Aorta (tissue), 5 donors: ENCODE measurements around the gene FXYD1. TPM values are rescaled to one million over a fixed set of nuclear protein-coding genes. Genes with fewer than 3 reads are reported as not detected.

Experiments
- ATAC-seq: fragments of 200-7000 bp; cut with Tn5 transposase; one replicate; pipeline ENCODE4 v1.9.1; 2022; ENCODE audit warnings: moderate library complexity; ENCODE audit not compliant: low FRiP score
- DNase-seq, 2 donors: peaks; one replicate each; pipeline ENCODE4 v3.0.0-alpha.2; 2020
- H3K27ac ChIP-seq, 2 donors: one replicate each; pipeline ENCODE4 v1.5.1; 2013; ENCODE audit warnings: low read length in 2 of 2, mild to moderate bottlenecking in 2 of 2, moderate library complexity in 2 of 2, control low read depth in 1 of 2, inconsistent platforms in 1 of 2, low read depth in 1 of 2
- H3K27me3 ChIP-seq, 2 donors: one replicate each; pipeline ENCODE4 v1.6.1; 2013; ENCODE audit warnings: control low read depth in 1 of 2, low read length in 1 of 2, mild to moderate bottlenecking in 1 of 2, moderate library complexity in 1 of 2; ENCODE audit not compliant: insufficient read depth in 2 of 2, control insufficient read depth in 1 of 2
- H3K36me3 ChIP-seq, 2 donors: one replicate each; pipeline ENCODE4 v1.6.1; 2013; ENCODE audit warnings: control low read depth in 1 of 2, low read length in 1 of 2, mild to moderate bottlenecking in 1 of 2; ENCODE audit not compliant: insufficient read depth in 2 of 2, control insufficient read depth in 1 of 2
- H3K4me1 ChIP-seq, 2 donors: one replicate each; pipeline ENCODE4 v1.6.1; 2013; ENCODE audit warnings: low read length in 2 of 2, control low read depth in 1 of 2, mild to moderate bottlenecking in 1 of 2, moderate library complexity in 1 of 2; ENCODE audit not compliant: insufficient read depth in 2 of 2, control insufficient read depth in 1 of 2
- H3K4me3 ChIP-seq, 2 donors: one replicate each; pipeline ENCODE4 v1.5.1; 2013; ENCODE audit warnings: low read length in 2 of 2, control low read depth in 1 of 2, mild to moderate bottlenecking in 1 of 2
- H3K9me3 ChIP-seq: one replicate; pipeline ENCODE4 v1.6.1; 2013; ENCODE audit warnings: mild to moderate bottlenecking, low read length; ENCODE audit not compliant: control insufficient read depth
- WGBS, 2 donors: extraction: QIAGEN DNeasy Blood & Tissue Kit; methylation state at CpG; one replicate each; pipeline ENCODE4 v1.1.7; 2013; 5-methylcytosine and 5-hydroxymethylcytosine counted together
- intact Hi-C, 2 donors: fragments of 100-400 bp; cut with DNase I; formaldehyde crosslinking; loops; one replicate each; pipeline versions ENCODE4 v1.14.2 to v1.15.0; 2022
- polyA plus RNA-seq, 2 donors: library from polyadenylated mRNA; stranded (reverse); fragments of 200-250 nt; gene quantifications; one replicate each; pipeline ENCODE4 v1.2.3, GENCODE V29; 2013
- total RNA-seq, 2 donors: library from RNA; stranded (reverse); fragmentation: NEBNext Ultra II Directional; extraction: Animal tissue kit (Norgen Biotek cat#: 25700); gene quantifications; one replicate each; pipeline ENCODE4 v1.2.1, GENCODE V29; 2021
- donor health status: healthy with polysubstance abuse.
- donor health status: Bipolar disorder and iron deficiency.
- donor health status: DM: no; HTN: no; CAD: no.
- donor health status: DM: no; HTN: no; CAD: no.
- donor health status: DM: yes; HTN: yes; CAD: no.

FXYD1 gene
- total and polyA plus RNA-seq, 4 donors = 150 to 288 (median 190) TPM

DNA sequence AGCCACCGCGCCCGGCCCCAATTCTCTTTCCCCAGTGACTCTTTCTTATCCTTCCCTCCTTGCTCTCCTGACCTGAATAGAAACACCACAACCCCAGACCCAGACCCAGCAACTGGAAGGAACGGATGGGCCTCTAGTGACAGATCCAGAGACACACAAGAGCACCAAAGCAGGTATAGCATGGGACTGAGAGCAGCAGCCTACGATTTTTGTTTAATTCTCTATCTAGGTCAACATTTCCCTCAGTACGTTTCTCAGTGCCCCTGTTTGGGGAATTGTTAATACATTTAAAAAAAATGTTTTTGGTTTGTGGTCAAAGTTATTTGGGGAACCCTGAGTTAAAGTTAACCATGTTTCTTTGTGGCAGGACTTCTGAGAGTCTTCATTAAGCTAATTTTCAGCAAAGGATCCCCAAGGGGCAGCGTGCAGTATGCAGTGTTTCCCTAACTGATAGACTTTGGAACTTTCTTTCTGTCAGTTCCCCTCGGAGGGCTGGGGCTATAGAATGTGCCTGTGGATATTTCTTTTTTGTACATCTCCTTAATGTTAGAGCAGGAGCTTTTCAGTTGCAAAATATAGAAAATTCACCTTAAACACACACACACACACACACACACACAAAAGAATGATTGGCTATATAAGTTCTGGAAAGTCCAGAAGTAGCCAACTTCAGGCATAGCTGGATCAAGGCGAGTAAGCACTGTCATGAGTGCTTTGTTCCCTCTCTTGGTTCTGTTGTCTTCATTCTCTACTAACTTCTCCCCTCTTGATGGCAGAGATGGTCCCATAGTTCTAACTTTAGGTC, 22.2 kb downstream of the FXYD1 start:
- no peak overlapping the region for H3K4me3 ChIP-seq
- DNase-seq (no peak), ATAC-seq (no peak)
- H3K36me3 ChIP-seq = peaks cover 3 to 10% of the 10 kb centered on the region in 2 donors
- no peaks in the 10 kb centered on the region for H3K27me3 ChIP-seq
- H3K9me3 ChIP-seq = peaks cover 10% of the 10 kb centered on the region
- intact Hi-C loops = no loop called here
- WGBS, 2 donors = 86 to 87% methylated on average over 9 of the region's 9 CpGs
- no peaks in the 10 kb centered on the region for H3K4me1 ChIP-seq
- no peak overlapping the region for H3K27ac ChIP-seq

DNA sequence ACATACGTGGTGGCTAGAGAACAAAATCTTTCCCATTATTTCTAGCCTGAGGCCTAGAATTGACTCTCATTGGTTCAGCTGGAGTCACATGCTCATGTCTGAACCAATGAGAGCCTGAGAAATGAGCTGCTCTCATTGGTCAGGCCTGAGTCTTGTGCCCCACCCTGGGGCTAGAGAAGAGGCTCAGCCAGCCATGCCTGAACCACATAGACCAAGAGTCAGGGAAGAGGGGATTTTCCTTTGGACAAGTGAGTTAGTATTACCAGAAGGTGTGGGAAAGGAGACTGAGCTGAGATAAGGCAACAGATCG, 22.8 kb downstream of the FXYD1 start:
- Histone ChIP-seq H3K27ac (no peak overlapping the region), H3K4me1 (no peaks in the 10 kb centered on the region), H3K36me3 (peaks cover 3 to 16% of the 10 kb centered on the region in 2 donors), H3K4me3 (no peak overlapping the region), H3K9me3 (peaks cover 14% of the 10 kb centered on the region), H3K27me3 (no peaks in the 10 kb centered on the region)
- ATAC-seq = no peak
- intact Hi-C loops = no loop called here
- 91 to 94% methylated on average over 2 of the region's 2 CpGs for WGBS, 2 donors
- no peak for DNase-seq

DNA sequence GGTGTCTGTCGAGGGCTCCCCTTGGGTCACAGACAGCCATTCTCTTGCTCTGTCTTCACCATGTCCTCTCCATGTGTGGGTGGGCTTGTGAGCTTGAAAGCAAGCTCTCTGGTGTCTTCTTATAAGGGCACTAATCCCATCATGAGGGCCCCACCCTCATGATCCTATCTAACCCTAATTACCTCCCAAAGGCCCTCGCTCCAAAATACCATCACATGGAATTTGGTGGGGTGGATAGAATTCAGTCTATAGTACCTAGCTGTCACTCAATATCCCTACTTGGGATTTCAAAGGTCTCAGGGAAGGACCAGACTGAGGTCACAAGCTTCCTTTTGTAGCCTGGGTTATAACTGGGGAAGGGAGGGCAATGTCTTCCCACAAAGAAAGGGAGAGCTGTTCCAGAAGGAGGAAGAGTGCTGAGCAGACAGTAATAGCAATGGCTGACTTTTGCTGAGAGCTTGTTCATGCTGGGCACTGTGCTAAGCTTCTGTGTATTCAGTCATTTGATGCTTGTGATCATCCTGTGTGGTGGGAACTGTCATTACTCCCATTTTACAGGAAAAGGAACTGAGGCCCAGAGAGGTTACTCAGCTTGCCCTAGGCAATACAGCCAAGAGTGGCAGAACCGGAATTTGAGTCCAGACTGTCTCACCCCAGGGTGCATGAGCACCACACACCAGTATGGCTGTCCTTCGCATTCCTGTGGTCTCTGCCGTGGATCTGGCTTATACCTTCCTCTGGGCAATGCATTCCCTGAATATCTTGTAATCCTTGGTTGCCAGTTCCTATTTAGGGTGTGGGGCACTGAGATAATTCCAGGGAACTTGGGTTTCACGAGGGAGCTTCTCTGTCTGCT, 24.1 kb downstream of the FXYD1 start:
- Histone ChIP-seq H3K4me3 (no peak overlapping the region), H3K9me3 (peaks cover 18% of the 10 kb centered on the region), H3K4me1 (no peaks in the 10 kb centered on the region), H3K36me3 (peaks cover 3 to 21% of the 10 kb centered on the region in 2 donors), H3K27me3 (no peaks in the 10 kb centered on the region), H3K27ac (no peak overlapping the region)
- intact Hi-C loops = no loop called here
- no peak for DNase-seq
- no peak for ATAC-seq
- 83 to 89% methylated on average over 6 of the region's 6 CpGs for WGBS, 2 donors

DNA sequence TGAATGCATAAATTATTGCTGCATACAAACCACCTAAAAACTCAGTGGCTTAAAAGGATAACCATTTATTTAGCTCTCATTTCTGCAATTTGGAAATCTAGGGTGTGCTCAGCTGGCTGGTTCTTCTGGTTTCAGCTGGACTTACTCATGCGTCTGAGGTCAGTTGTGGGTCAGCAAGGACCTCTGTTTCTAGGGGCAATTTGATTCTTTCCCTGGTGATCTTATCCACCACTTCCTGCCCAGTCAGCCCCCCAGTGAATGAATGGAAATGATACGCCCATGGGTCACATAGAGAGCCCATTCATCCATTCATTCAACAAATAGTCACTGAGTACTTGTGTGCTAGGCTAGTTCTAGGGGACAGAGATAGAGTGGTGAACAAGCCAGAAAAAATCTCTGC, 25.8 kb downstream of the FXYD1 start:
- Histone ChIP-seq H3K27me3 (no peaks in the 10 kb centered on the region), H3K9me3 (peaks cover 18% of the 10 kb centered on the region), H3K27ac (no peak overlapping the region), H3K36me3 (peaks cover 3 to 20% of the 10 kb centered on the region in 2 donors), H3K4me3 (no peak overlapping the region), H3K4me1 (no peaks in the 10 kb centered on the region)
- DNase-seq (no peak), ATAC-seq (no peak)
- 50 to 93% methylated on average over 2 of the region's 2 CpGs for WGBS, 2 donors
- intact Hi-C loops = no loop called here

DNA sequence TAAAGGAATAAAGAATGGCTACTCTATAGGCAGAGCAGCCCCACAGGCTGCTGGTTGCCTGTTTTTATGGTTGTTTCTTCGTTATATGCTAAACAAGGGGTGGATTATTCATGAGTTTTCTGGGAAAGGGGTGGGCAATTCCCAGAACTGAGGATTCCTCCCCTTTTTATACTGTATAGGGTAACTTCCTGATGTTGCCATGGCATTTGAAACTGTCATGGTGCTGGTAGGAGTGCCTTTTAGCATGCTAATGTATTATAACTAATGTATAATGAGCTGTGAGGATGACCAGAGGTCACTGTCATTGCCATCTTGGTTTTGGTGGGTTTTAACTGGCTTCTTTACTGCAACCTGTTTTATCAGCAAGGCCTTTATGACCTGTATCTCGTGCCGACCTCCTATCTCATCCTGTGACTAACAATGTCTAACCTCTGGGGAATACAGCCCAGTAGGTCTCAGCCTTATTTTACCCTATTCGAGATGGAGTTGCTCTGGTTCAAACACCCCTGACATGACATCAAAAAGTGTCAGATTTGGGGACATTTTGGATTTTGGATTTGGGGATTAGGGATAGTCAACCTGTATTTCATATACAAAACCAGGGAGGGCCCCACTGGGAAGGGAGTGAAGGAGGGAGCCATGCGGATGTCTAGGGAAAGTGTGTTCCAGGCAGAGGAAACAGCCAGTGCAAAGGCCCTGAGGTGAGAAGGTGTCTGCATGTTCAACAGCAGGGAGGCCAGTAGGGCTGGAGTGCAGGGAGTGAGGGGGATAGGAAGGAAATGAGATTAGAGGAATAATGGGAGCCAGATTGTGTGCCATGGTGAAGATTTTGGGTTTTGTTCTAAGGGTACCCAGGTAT, 26.8 kb downstream of the FXYD1 start:
- Histone ChIP-seq H3K4me1 (no peaks in the 10 kb centered on the region), H3K4me3 (no peak overlapping the region), H3K9me3 (peaks cover 18% of the 10 kb centered on the region), H3K27ac (no peak overlapping the region), H3K36me3 (peaks cover 3 to 20% of the 10 kb centered on the region in 2 donors), H3K27me3 (no peaks in the 10 kb centered on the region)
- DNase-seq (no peak), ATAC-seq (no peak)
- intact Hi-C loops = no loop called here
- 64 to 69% methylated on average over 5 of the region's 5 CpGs for WGBS, 2 donors

DNA sequence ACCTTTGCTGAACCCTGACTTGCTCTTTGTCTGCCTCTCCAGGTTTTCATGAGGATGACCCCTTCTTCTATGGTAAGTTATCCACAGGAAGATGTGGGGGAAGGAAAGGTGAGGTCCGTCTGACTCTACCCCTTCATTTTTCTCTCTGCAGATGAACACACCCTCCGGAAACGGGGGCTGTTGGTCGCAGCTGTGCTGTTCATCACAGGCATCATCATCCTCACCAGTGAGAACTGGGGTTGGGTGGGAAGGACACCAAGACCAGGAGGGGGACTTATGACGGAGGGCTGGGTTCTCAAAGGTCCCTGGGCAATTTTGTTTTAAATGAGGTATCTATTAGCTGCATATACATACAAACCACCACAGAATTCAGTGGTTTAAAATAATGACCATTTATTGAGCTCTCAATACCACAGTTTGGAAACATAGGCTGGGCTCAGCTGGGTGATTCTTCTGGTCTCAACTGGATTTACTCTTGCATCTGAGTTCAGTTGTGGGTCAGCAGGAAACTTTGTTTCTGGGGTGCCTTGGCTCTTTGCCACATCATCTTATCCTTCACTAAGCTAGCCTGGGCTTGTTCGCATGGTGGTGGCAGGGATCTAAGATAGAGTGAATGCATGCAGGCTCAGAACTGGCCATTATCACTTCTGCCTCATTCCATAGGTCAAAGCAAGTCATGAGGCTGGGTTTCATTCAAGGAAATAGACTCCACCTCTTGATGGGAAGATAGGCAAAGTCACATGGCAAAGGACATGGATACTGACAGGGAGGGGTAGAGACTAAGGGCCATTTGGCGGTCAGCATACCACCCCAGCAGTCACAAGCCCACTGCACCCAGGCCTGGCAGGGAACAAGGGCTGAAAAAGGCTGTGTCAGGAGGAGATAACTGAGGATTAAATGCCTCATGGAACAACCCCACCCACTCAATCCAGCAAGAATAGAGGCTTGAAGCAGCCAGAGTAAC, 27.8 kb downstream of the FXYD1 start:
- H3K36me3 ChIP-seq = peaks cover 3 to 19% of the 10 kb centered on the region in 2 donors
- WGBS, 2 donors = 90 to 96% methylated on average over 7 of the region's 7 CpGs
- no peaks in the 10 kb centered on the region for H3K4me1 ChIP-seq
- intact Hi-C loops = no loop called here
- peaks cover 18% of the 10 kb centered on the region for H3K9me3 ChIP-seq
- H3K4me3 ChIP-seq = no peak overlapping the region
- H3K27ac ChIP-seq = no peak overlapping the region
- DNase-seq (no peak), ATAC-seq (no peak)
- H3K27me3 ChIP-seq = no peaks in the 10 kb centered on the region

DNA sequence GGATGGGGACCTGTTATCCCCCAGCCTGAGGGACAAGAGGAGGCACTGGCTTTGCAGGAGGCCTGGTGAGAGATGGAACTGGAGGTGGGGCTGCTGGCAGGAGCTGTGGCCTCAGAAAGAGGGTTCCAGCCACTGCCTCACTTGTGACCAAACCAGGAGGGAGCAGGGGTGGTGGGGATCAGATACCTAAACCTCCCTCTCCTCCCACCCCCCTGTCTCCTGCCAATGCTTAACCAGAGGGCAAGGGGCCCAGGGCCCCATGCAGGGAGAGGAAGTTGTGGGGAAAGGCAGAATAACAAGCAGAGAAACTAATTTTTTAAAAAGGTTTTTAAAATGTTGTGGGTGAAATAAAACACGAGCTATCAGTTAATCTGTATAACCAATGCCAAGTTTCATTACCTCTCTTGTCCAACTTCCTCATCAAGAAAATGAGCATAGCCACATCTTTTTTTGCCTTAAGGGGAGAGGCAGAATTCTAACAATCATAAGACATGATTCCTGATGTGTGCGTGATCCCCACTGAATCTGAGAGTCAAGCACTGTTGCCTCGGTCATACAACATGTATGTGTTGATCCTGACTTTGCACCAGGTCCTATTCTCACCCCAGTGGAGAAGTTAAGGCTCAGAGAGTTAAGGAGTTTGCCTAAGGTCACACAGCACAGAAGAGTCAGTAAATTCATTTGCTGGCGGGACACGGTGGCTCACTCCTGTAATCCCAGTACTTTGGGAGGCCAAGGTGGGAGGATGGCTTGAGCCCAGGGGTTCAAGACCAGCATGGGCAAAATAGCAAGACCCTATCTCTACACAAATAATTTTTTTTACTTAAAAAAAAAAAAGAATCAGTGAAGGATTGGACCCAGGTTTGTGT, 28.9 kb downstream of the FXYD1 start:
- Histone ChIP-seq H3K36me3 (peaks cover 3 to 18% of the 10 kb centered on the region in 2 donors), H3K27me3 (no peaks in the 10 kb centered on the region), H3K27ac (no peak overlapping the region), H3K4me3 (no peak overlapping the region), H3K4me1 (no peaks in the 10 kb centered on the region), H3K9me3 (peaks cover 17% of the 10 kb centered on the region)
- intact Hi-C loops = no loop called here
- no peak for DNase-seq
- ATAC-seq = no peak
- WGBS, 2 donors = 80 to 81% methylated on average over 5 of the region's 5 CpGs
